GM19023 (cell line): ENCODE results near the gene ASPHD2.
"Not testable (repeated sequence)": the region's sequence is repeated elsewhere in the genome, so short reads cannot be mapped to it uniquely, and the experiment has no call there.

ENCODE experiments used
- ATAC-seq: cut with Tn5 transposase; IDR thresholded peaks from one replicate; pipeline ENCODE4 v1.9.1; 2021; ENCODE audit warnings: mild to moderate bottlenecking, moderate library complexity; ENCODE audit not compliant: unreplicated experiment

Gene ASPHD2

GRCh38 chr22:26428515-26429457 lies at the start of gene ASPHD2:
TSS of gene ASPHD2 (plus strand) at chr22:26429260. CDS start at chr22:26433616, 4,356 bp downstream.
- ATAC-seq, result peak; percentile 70

- ATAC-seq, result no peak
These were observed 48.8 kb upstream of the ASPHD2 start for GRCh38 chr22:26380072-26380830.

- no peak for ATAC-seq
These were observed 46.3 kb upstream of the ASPHD2 start for GRCh38 chr22:26382782-26383181.

GRCh38 chr22:26383968-26384556 lies 45.0 kb upstream of the ASPHD2 start:
- no peak for ATAC-seq

GRCh38 chr22:26385164-26385563 lies 43.9 kb upstream of the ASPHD2 start:
- no peak for ATAC-seq

GRCh38 chr22:26389125-26389524 lies 39.9 kb upstream of the ASPHD2 start:
- ATAC-seq, result no peak

GRCh38 chr22:26391091-26391490 lies 38.0 kb upstream of the ASPHD2 start:
- no peak for ATAC-seq

GRCh38 chr22:26391623-26392022 lies 37.4 kb upstream of the ASPHD2 start:
- no peak for ATAC-seq

GRCh38 chr22:26393929-26394328 lies 35.1 kb upstream of the ASPHD2 start:
- ATAC-seq, result no peak

GRCh38 chr22:26394777-26395176 lies 34.3 kb upstream of the ASPHD2 start:
- no peak for ATAC-seq

GRCh38 chr22:26395926-26396325 lies 33.1 kb upstream of the ASPHD2 start:
- ATAC-seq, result no peak

- ATAC-seq, result no peak
These were observed 30.3 kb upstream of the ASPHD2 start for GRCh38 chr22:26398741-26399153.

- ATAC-seq, result no peak
These were observed 29.8 kb upstream of the ASPHD2 start for GRCh38 chr22:26399289-26399688.

- ATAC-seq, result no peak
These were observed 27.3 kb upstream of the ASPHD2 start for GRCh38 chr22:26401726-26402125.

GRCh38 chr22:26404851-26405421 lies 24.1 kb upstream of the ASPHD2 start:
- no peak for ATAC-seq

- ATAC-seq, result no peak
These were observed 22.9 kb upstream of the ASPHD2 start for GRCh38 chr22:26406118-26406517.

- not testable (repeated sequence) for ATAC-seq
These were observed 20.4 kb upstream of the ASPHD2 start for GRCh38 chr22:26408562-26409220.

- ATAC-seq, result no peak
These were observed 19.2 kb upstream of the ASPHD2 start for GRCh38 chr22:26409719-26410335.

GRCh38 chr22:26410386-26410785 lies 18.7 kb upstream of the ASPHD2 start:
- ATAC-seq, result no peak

- no peak for ATAC-seq
These were observed 14.7 kb upstream of the ASPHD2 start for GRCh38 chr22:26414347-26414746.
